Occipital lobe (tissue), 2 donors: ENCODE results near the gene CCDC149. TPM values are rescaled to one million over a fixed set of nuclear protein-coding genes. Genes with fewer than 3 reads are reported as not detected.

Experiments used
- DNase-seq: peaks from one replicate; lab custom pipeline; 2025; lab: John Stamatoyannopoulos, UW
- total RNA-seq: library from RNA; depleted of rRNA; stranded (reverse); fragments of >200 nt; gene quantifications from one replicate; pipeline ENCODE4 v1.2.3, GENCODE V29; 2014

The CCDC149 gene
- total RNA-seq, 1 donor from 2014 or later: 20.9 TPM

GRCh38 chr4:24805067-24805466, 107.8 kb downstream of the CCDC149 start:
- DNase-seq: no peak

GRCh38 chr4:24802648-24803047, 110.2 kb downstream of the CCDC149 start:
- no peak for DNase-seq

GRCh38 chr4:24801136-24801855, 111.5 kb downstream of the CCDC149 start:
- no peak for DNase-seq

GRCh38 chr4:24800325-24800895, 112.4 kb downstream of the CCDC149 start:
- DNase-seq: no peak

- no peak for DNase-seq
Measured at GRCh38 chr4:24799544-24800324, 113.1 kb downstream of the CCDC149 start.

- DNase-seq: no peak
Measured at GRCh38 chr4:24799196-24799543, 113.7 kb downstream of the CCDC149 start.

- no peak for DNase-seq
Measured at GRCh38 chr4:24798036-24798610, 114.7 kb downstream of the CCDC149 start.

GRCh38 chr4:24796620-24797019, 116.2 kb downstream of the CCDC149 start:
- DNase-seq: no peak

- no peak for DNase-seq
Measured at GRCh38 chr4:24795666-24796381, 117.0 kb downstream of the CCDC149 start.

GRCh38 chr4:24794916-24795665, 117.8 kb downstream of the CCDC149 start, which contains the start of gene SOD3:
TSS of gene SOD3 (plus strand) at chr4:24795573. CDS start at chr4:24799522, 3,949 bp downstream.
- DNase-seq: no peak

- no peak for DNase-seq
Measured at GRCh38 chr4:24794480-24794879, 118.4 kb downstream of the CCDC149 start.

GRCh38 chr4:24794051-24794450, 118.8 kb downstream of the CCDC149 start:
- DNase-seq: no peak

- DNase-seq: no peak
Measured at GRCh38 chr4:24793219-24794005, 119.4 kb downstream of the CCDC149 start.

GRCh38 chr4:24792552-24792951, 120.3 kb downstream of the CCDC149 start:
- no peak for DNase-seq

- DNase-seq: no peak
Measured at GRCh38 chr4:24791043-24791442, 121.8 kb downstream of the CCDC149 start.

GRCh38 chr4:24783506-24783905, 129.3 kb downstream of the CCDC149 start:
- no peak for DNase-seq

- peak; percentile 16 for DNase-seq
Measured at GRCh38 chr4:24781999-24782745, 130.7 kb downstream of the CCDC149 start.

- no peak for DNase-seq
Measured at GRCh38 chr4:24780936-24781495, 131.8 kb downstream of the CCDC149 start.
